Kasumi-1 (cell line): ENCODE measurements around the gene OR4E1.
"Not testable (repeated sequence)": the region's sequence is repeated elsewhere in the genome, so short reads cannot be mapped to it uniquely, and the experiment has no call there.

Experiments
- DNase-seq, 2 experiments: peaks; one replicate each; lab custom pipeline; 2025; lab: John Stamatoyannopoulos, UW

OR4E1 gene

DNA sequence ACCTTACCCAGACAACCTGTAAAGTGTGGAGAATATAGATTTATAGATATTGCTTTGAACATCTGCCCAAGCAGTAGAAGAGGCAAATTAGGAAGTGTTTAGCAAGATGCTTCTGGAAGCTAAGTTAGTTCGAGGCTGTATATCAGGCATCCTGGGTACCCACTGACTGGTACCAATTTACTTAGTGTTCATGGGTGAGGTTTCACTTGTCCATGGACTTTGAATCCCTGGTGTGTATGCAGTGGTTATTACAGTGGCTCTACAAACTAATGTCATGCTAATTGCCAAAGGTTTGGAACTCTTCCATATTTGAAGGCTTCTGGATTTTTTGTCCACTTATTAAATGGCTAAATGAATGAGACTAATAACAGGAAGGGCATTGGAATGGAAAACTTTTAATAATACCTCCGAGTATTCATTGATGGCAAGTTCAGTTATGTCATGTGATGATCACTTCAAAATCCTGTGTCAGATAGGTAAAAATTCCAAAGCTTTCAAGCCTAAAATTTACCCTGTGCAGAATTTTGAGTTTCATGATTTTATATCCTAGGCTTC lies 20.2 kb downstream of the OR4E1 start, which contains the start of gene OR4E2:
TSS of gene OR4E2 (plus strand) at position 505 of the 555 bp plus-strand sequence. CDS start 11,248 bp downstream, outside the sequence.
- DNase-seq, result no peak

DNA sequence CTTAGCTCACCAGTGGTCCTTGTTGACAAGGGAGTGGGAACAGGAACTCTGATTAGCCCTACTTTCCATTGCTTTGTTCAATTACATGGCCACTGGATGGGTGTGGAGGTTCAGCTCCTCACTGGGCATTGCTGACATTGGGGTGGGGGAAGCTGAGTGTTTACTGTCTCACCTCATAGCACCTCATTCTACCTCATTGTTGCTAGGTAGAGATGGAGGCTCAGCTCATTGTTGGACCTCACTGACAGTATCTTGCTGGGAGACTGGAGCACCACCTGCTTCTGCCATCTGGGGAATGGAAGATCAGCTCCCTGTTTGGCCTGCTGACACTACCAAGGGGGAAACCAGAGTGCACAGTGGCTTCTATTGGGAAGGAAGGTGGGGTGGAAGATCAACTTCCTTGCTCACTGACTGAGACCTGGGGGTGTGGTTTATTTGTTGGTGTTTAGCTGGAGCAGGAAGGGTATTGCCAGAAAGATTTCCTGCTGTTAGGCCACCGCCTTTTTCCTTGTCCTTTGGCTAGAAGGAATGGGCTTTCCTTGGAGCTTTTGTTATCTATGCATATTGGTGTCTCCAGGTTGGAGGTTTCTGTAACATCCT lies 21.3 kb downstream of the OR4E1 start:
- no peak for DNase-seq

DNA sequence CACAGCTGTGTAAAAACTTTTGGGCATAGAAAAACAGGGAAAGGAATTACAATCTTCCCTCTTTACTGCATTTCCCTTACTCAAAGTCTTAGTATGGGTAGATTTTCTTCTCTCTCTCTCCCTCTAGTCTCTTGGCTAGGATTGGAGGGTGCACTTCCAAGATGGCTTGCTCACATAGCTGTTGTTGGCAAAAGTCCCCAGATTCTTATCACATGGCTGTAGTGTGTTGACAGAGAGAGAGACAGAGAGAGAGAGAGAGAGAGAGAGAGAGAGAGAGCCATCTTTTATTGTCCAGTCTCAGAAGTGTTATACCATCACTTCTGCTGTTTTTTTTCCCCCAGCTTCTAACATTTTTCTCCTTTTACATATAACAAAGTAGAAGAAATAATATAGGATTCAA lies 26.2 kb downstream of the OR4E1 start:
- no peak for DNase-seq

DNA sequence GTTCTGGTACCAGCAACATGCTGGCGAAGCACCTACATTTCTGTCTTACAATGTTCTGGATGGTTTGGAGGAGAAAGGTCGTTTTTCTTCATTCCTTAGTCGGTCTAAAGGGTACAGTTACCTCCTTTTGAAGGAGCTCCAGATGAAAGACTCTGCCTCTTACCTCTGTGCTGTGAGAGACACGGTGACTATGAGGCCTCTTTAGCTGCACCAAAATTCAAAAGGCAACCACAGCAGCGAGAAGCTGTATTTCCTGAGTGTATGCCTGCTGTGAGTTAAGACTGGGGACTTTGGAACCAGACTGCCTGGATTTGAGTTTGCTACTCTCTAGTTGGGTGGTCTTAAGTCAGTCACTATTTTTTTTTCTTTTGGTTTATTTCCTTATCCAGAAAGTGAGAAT lies 30.2 kb downstream of the OR4E1 start:
- no peak for DNase-seq

DNA sequence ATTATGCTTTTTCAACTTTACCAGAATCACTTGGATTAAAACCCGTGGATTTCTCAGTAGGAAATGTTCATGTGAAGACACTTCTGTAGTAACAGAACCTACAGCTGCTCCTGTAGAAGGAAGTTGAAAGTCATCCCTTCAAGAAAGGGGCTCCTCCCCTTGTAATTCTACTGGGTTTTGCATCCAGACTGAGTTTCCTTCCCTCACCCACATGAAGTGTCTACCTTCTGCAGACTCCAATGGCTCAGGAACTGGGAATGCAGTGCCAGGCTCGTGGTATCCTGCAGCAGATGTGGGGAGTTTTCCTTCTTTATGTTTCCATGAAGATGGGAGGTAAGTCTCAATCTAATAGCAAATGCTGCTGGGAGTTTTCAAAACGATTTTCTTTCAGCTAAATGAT lies 30.9 kb downstream of the OR4E1 start:
- DNase-seq, result no peak

DNA sequence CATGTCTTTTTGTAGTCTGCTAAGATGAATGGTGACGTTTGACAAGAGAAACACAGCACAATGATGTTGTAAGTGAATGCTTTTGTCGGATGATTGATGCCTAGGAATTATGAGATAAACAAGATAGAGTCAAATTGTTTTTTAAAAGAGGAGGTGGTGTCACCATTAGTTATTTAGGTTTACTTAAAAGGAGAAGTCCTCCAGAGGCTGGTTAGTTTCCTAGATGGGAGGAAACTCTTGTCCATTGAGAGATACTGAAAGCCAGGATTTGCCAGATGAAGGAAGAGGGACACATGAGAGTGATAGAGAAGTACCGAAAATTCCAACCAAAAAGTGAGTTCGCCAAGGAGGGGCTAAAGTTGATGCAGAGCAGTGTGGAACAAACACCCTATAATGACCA lies 38.8 kb downstream of the OR4E1 start, which contains the start of gene OR10G2:
TSS of gene OR10G2 (minus strand) at position 101 of the 400 bp plus-strand sequence. CDS start at position 3, 98 bp downstream.
- no peak for DNase-seq

DNA sequence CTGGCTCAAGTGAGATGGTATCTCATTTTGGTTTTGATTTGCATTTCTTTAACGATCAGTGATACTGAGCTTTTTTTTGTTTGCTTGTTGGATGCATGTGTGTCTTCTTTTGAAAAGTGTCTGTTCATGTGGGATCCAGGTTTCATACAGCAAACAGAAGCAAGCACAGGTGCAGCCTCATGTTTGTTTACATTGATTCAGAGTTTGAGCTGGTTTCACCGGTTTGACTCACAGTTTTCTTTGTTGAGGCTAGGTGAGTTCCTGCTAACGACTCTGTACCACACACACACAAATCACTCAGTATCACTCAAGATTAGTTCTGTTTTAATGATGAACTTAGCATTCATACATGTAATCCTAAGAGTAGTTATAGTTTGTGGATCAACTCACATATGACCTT lies 42.5 kb downstream of the OR4E1 start:
- DNase-seq, result no peak

DNA sequence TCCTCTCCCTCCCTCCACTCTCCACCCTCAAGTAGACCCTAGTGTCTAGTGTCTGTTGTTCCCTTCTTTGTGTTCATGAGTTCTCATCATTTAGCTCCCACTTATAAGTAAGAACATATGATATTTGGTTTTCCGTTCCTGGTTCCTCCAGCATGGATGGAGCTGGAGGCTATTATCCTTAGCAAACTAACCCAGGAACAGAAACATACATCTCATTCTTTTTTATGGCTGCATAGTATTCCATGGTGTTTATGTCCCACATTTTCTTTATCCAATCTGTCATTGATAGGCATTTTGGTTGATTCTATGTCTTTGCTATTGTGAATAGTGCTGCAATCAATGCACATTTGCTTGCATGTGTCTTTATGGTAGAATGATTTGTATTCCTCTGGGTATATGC lies 43.1 kb downstream of the OR4E1 start:
- DNase-seq, result not testable (repeated sequence)

DNA sequence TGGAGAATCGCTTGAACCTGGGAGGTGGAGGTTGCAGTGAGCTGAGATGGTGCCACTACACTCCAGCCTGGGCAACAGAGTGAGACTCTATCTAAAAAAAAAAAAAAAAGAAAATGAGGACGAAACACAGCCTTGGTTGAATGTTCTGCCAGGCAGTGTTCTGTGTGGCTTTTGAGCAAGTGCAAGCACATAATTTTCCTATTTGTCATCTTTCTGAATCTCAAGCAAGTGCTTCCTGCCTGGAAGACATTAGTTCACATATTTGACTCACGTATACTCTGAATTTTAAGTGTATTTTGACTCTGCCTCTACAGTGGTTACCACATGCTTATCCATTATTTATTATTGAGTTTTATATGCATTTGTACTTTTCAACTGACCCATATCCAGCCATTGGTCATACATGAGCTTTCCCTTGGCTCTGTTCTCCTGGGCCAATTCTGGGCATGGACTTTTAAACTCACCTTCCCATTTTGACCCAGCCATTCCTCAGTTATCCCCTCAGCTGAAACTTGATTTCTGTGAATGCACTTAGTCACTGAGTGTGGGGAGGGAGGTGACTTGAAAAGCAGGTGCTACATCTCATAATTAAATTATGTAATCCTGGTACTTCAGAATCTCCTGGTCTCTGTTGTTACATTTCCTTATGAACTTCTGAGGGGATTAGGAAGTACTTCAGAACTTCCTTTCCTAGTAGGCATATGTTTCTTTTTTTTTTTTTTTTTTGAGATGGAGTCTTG lies 47.0 kb downstream of the OR4E1 start:
- DNase-seq, result no peak
